ENCODE results near the gene FYB1.
"Not testable (repeated sequence)": the region's sequence is repeated elsewhere in the genome, so short reads cannot be mapped to it uniquely, and the experiment has no call there.

Gene FYB1

DNA sequence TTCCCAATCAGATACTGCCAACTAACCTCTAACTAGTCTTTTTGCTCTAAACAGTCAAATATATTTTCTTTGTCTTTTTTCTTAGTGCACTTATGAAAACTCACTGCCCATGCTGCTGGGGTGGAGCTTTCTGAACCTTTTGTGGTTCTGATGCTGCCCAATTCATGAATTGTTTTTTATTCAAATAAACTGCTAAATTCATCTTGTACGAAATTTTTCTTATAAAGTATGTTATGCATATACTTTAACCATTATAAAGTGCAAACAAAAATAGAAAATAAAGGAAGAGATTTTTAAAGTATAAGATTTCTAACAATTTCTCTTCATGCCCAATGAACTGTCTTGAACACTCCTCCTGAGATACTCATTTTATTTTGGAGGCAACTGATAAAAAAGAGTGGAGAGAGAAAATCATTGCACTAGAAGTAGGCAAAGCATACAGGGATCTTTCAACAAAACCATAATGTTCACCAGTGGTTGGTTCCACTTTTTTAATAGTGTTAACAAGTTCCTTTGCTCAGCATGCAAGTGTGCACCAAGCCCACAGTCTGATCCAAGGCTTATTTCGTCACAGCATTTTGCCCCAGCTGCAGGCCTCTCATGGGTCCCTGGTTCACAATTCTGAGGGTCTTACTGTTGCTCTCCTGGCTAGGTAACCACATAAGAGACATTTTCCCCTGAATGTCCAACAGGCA lies 6.2 kb upstream of the FYB1 start:
- no peak for DNase-seq

DNA sequence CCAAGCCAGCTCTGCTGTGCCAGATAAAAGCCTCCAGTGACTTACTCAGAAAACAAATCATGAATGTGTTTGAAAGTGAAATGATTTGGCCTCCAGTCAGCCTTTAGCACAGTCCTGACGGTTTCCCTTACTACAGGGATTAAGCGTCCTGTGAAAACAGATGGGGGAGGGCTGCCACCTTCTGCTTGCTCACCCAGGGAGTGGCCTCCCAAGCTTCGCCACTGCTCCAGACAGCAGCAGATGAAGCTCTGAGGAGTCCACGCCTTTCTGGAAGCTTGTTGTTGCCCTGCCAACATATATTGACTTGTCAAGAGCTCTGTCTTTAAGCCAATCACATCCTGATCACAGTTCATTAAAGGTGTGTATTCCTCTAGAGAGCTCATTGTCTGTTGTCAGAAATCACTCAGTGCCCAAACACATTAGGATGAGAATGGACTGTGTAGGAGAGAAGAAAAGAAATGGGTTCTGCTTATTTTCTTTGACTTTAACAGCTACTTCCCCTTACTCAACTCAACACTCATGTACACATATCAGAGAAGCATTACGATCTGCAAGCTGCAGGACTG lies 4.9 kb upstream of the FYB1 start:
- DNase-seq: no peak

DNA sequence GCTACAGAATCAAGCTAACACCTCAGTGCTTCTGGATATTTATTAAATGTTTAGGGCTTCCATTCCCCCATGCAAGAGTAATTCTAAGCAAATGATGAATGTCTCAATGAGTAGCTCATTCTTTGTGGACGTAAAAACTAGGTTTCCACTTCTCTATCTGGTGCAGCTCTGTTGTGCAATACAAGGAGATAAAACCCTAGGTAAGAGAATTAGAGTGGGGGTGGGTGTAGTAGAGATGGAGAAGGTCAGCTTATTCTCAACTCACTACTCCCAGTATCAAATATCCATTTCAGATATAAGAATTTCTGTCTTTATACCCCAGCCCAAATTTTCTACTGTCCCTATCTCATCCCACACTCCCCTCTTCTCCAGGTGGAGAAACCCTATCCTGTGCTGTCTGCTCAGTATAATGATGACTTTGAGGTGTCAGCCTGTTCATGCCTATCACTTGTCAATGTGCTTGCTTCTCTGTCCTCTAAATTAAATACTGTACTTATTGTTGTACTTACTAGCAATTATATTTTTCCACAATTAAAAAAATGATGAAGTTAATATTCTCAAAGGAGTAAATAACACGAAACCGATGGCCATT lies 4.3 kb upstream of the FYB1 start:
- no peak for DNase-seq

DNA sequence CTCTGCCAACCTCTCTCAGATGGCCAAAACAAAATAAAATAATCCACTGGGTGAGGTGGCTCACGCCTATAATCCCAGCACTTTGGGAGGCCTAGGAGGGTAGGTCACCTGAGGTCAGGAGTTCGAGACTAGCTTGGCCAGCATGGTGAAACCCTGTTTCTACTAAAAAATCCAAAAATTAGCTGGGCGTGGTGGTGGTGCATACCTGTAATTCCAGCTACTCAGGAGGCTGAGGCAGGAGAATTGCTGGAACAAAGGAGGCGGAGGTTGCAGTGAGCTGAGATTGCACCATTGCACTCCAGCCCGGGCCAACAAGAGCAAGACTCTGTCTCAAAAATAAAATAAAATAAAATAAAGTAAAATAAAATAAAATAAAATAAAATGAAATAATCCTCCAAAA lies 2.3 kb upstream of the FYB1 start:
- DNase-seq: not testable (repeated sequence)

DNA sequence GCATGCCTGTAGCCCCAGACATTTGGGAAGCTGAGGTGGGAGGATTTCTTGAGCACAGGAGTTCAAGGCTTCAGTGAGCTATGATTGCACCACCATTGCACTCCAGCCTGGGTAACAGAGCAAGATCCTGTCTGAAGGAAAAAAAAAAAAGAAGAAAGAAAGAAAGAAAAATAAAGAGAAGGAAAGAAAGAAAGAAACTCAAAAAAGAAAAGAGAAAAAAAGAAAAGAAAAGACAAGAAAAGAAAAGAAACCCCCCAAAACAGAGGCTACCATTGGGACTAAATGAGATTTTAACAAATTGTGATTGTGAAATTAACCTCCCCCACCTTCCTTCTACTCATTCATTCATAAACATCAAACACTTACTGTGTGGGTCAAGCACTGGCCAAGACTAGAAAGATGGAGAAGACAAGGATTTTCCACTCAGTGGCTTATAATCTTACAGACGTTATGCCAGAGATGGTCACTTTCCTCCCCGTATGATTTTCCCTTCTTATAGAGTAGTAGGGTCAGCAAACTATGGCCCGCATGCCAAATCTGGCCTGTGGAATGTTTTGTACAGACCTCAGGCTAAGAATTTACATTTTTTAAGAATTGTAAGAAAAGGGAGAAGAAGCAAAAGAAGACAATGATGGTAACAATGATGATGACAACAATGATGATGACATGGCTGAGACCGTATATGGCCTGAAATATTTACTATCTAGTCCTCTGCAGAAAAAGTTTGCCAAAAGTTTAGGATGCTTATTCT lies 1.1 kb upstream of the FYB1 start:
- DNase-seq: no peak

DNA sequence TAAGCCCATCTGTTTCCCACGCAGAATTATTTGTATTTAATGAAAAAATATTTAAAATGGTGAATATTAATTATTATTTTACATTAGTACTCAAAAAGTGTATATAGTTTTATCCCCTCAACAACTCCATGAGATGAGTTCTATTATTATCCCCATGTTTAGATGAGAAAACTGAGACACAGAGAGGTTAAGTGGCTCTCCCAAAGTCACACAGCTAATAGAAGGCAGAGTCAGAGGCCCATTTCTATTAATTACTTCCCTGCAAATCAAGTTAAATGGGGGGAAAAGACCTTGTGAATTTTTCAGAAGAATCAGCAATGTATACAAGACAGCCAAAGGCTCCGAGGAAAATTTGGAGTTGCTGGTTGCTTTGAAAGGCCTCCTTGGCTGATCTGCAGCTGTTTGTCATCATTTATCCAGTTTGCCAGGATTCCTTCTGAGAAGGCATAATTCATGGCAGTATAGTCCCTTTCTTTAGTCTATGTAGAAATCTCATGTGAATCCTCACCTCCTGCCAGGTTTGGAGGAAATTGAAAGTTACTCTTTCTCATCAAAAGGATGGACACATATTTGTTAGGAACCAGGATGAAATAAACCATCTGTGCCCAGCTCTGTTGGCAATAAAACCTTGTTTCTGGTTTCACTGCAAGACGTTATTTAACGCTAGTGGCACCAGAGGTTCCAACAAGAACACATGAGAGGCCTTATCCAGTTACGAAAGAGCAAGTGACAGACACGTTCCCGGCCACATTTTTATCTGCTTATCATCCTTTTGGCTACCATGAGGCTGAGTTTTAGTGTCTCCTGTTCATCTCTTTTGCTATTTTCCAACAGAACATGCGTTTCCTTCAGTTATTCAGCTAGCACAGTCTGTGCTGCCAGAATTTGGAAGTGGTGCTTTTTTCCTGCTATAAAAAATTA lies 621 bp downstream of the FYB1 start:
- no peak for DNase-seq

DNA sequence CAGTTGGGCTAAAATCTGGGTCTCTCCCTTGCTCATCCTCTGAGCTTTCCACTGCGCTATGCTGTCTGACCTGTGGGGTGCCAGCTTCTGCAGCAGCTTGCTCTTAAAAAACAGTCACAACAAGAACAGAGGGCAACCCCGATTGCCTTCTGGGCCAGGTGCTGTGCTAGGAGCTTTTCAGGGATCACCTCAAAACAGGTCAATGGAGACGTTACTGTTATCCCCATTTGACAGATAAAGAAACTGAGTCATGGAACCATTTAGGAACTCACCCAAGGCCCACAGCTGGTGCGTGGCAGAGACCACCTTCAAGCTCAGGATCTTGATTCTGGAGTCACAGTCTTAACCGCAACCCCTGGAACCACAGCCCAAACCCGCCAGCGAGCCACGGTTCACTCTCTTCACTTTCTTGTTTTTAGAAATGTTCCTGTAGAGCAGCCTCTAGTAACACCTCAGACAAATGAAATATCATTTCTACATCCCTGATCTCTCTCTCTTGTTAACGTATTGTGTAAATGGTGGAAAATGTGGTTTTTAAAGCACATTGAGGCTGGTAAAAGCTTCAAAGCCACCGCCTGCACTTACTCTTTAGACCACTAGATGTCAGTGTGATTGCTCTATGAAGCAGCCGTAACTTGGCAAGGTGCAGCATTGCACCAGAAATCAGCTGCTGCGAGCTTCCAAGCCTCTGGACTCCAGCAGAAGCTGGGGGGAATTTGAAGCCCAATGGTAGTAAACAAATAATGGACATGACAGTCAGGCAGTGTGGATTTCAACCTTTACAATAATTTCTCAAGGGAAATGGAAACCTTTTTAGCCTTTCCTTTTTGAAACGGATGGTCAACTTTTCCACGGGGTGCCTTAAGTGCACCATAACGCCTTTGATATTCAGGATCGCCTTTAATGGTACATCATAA lies 1.7 kb downstream of the FYB1 start:
- peak; percentile 70 for DNase-seq

DNA sequence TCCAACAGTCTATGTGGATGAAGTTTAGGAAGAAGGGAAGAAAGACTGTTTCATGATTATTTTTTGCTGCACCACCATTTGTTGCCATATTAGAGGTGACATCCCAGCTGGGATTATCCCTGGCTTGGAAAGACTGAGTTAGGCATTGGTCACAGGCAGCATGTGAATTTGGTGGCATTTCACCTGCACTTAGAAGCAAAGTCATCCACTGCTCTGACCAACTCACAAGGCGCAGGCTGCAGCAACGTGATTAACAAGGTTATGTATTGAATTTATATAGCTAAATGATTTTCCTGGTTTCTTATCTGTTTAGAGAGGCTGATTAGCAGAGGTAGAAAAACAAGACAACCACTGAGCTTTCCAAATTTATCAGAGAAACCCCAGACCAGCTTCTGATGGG lies 2.7 kb downstream of the FYB1 start:
- DNase-seq: no peak

DNA sequence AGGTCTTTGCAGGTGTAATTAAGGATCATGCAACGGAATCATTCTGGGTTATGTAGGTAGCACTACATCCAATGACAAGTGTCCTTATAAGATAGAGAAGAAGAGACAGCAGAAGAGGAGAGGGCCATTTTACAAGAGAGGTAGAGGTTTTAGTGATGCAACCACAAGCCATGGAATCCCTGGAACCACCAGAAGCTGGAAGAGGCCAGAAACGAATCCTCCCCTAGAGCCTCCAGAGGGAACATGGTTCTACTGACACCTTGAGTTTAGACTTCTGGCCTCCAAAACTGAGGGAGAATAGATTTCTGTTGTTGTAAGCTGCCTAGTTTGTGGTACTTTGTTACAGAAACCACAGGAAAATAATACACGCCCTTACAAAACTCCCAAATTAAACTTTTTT lies 3.5 kb downstream of the FYB1 start:
- DNase-seq: no peak

DNA sequence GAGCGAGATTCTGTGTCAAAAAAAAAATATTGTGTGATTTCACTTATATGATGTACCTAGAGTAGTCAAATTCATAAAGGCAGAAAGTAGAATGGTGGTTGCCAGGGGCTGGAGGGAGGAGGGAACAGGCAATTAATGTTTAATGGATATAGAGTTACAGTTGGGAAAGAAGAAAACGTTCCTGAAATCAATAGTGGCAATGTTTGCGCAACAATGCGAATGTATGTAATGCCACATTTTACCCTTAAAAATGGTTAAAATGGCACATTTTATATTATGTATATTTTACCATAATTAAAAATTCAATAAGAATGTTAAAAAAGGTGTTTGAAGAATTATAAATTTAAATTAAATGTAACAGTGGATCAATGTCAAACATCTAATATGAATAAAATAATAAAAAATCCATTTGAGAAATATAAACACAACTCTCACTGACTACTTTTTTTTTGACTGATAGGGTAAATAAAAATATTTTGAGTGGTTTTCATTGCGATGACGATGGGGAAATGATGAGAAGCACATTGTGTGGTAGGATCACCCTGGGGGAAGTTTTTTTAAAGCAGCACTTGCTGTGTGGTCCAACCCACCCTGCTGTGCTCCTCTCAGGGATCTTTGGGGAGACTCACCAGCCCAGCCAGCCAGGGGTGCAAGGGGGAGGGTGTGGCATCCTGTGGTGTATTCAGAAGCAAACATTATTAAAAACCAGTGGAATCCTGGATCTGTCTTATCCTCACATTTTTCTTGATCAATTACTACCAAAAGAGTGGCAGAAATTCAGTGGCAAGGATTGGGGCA lies 4.3 kb downstream of the FYB1 start:
- DNase-seq: no peak

DNA sequence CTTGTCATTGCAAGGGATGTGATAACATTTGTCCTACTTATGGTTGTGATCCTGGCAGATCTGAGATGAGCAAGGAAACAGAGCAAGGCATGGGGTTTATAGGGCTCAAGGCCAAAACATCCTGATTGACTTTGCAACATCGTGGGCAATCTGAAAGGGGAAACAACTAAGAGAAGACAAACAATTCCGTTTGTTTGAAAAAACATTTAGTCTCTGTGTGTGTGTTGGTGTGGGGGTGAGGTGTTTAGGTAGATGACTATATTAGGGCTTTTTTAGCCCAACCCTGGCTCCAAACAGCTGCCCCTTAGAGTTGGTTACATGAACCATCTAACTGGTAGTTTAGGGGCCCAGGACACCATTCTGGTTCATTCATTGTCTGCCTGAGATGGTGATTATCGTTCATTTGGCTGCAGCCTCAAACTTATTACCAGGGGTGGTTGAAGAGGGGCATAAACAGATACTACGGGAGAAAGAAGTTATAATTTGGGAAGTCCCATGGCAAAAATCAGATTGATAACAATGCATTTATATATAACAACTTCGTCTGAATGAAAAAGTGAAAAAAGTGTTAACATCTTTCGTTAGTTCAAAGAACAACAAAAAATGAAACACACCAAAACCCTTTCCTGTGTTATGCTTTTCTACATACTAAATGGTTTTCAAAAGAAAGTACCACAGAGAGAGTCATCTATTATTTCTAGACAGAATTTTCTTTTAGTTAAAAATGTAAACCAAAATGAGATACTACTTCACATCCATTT lies 5.7 kb downstream of the FYB1 start:
- DNase-seq: no peak

DNA sequence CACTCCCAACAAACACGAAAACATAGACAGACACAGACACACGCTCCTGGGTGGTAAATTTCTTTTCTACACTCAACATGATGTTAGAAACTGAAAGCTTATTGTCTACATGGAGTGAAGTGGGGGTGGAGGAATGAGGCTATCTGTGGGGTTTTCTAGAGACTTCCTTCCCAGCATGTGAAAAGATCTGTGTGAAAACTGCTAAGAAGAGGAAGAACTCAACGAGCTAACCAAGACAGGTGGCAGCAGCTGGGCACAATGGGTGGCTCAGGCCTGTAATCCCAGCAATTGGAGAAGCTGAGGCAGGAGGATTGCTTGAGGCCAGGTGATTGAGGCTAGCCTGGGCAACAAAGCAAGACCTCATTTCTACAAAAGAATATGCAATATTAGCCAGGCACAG lies 7.6 kb downstream of the FYB1 start:
- no peak for DNase-seq

DNA sequence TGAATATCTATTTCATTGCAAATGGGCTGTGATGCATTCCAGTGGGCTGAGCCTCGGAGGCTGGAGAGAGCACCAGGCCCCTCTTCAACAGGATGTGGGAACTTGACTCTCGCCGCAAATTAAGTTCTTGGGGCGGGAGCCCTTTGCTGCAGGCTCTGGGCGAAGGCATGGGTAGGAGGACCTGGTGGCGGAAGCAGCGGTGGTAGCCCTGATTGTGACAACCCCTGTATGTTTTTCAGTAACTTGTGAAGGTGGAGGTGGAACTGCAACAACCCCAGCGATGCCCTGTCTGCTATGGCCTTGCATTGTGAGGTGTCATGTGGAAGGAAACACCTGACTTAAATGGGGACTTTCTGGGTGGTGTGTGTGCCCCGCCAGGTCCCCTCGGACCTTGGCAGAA lies 9.4 kb downstream of the FYB1 start:
- DNase-seq: no peak

DNA sequence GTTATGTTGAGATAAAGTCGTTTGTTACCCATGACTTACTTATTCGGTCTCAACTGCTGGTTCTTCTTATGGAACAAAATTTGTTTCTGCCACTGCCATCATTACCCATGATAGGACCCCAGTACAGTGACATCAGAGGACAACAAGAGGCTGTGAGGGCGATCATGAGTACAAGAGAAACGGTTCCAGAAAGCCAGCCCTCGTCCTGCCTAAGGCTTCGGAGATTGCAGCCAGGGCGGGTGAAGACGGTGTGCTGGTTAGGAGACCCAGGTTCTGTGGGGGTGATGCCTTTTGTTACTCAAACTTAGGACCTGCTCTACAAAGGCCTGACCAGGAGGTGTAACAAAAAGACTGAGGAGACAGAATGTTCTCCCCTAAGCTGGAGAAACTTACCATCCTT lies 10.9 kb downstream of the FYB1 start:
- no peak for DNase-seq

DNA sequence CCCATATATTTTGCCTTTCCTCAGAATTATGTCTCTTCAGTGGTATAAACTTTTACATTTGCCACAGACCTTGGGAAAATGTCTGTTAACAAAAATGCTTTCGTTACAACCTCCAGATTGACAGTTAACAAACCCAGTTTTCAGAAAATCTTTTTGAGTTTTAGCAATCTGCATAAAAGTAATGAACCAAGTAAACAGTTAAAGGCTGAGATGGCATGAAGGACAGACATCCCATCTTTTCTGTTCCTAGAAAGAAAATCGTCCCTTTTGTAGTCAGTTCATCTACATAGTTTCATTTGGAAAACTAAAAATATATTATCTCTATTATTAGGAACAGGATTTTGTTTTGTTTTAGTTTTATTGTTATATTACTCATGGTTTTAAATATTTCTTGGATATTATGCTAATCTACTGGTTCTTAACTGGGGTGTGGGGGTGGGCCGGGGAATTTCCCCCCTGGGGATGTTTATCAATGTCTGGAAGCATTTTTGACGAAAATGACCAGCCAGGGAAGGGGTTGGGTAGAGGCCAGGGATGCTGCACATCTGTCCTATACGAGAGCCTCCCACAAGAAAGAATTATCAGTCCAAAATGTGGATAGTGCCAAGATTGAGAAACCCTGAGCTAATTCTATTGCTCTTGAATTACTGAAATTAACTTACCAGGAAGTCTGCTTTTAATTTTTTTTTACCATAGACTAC lies 11.9 kb downstream of the FYB1 start:
- DNase-seq: no peak

DNA sequence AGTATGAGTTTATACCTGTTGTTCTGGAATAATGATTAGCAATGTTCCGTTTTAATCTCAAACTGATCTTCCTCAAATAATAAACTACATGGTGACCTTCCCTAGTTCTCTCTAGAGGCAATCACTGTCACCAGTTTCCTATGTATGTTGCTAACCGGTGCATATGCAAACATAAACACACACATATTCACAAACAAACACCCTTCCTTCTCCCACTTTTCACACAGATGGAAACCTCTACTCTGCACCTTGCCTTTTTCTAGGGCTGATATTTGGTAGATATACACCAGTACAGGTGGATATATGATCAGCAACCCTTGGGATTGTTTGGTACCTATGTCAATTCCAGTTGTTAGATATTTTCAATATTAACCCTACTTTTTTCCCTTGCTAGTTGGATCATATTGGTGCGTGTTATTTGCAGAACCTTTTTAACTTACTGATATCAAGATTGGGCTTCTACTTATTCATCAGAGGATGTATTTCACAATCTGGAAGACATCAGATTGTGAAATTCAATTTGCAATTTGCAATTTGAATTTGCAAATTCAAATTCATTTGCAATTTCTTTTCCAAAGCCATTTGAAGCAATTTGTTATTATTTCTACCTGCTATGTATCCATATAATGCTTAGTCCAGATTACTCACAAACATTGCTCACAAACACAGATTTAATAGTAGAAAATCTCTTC lies 12.6 kb downstream of the FYB1 start:
- DNase-seq: no peak

DNA sequence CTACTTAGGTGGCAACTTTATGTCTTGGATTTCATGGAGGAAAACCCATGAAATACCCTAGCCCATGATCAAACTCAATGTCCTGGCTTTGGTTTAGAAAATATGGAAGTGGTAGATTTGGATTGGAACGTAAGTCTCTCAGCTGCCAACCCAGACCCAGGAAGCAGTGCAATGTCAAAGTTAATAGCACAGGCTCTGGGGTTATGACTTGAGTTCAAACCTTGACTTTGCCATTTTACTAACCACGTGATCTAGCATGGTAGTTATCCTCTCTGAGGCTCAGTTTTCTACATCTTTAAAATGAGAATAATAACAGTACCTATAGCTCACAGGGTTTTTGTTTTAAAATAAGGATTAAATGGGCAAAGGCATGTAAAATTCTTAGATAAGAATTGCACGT lies 13.8 kb downstream of the FYB1 start:
- no peak for DNase-seq

DNA sequence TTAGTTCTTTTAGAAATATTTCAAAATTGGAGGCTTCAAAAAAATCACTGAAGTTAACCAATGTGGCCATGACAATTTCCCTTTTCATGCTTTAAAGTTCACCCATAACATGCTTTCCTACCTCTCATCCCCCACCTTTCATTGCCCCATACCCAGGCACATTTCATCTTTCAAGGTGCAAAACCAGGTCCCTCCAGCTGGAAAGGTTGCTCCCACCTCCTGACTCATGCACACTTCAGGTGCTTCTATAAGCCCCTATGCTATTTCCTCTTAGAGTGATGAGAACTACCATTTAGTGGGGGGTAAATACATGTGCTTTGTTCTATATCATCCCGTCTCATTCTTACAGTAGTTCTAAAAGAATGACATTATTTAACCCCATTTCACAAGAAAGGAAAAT lies 15.4 kb downstream of the FYB1 start:
- no peak for DNase-seq
